Measurements from ENCODE around the gene OR8B3.

GRCh38 chr11:124421043-124421442, 22.2 kb upstream of the OR8B3 start:
- TF ChIP-seq CTCF (IDR thresholded peaks at IDR 0.05; ENCODE audit: low read length) (no peak), EZH2 (optimal IDR thresholded peaks at IDR 0.05; ENCODE audit: low read depth, low read length) (no peak)
